ENCODE data around the gene ERCC1. TPM values are rescaled to one million over a fixed set of nuclear protein-coding genes. Genes with fewer than 3 reads are reported as not detected.

Gene ERCC1
- polyA plus RNA-seq, 1 donor from 2014 or later = 69.2 TPM

DNA sequence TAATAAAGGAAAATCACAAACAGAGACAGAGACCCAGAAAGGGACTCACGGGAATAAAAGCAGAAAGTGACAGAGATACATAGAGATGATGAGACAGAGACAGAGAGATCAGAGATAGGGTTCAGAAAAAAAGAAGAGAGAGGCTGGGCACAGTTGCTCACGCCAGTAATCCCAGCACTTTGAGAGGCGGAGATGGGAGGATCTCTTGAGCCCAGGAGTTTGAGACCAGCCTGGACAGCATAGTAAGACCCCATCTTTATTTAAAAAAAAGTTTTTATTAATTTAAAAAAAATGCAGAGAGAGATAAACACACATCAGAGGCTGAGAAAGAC, 24.7 kb upstream of the ERCC1 start:
- H3K36me3 ChIP-seq (ENCODE audit: insufficient read depth, low read length) = no peaks in the 10 kb centered on the region
- H3K27ac ChIP-seq (ENCODE audit: low read length) = no peak overlapping the region
- no peaks in the 10 kb centered on the region for H3K79me2 ChIP-seq (replicated peaks; ENCODE audit: insufficient read depth, low read length)
- no peak overlapping the region for H3K4me2 ChIP-seq (ENCODE audit: low read length)
- no peak for TF ChIP-seq RAD21 (conservative IDR thresholded peaks at IDR 0.05)
- no peak for TF ChIP-seq EP300 (conservative IDR thresholded peaks at IDR 0.05; ENCODE audit: poor library complexity, severe bottlenecking)
- no peak for TF ChIP-seq SMC3 (conservative IDR thresholded peaks at IDR 0.05; ENCODE audit: poor library complexity)
- TF ChIP-seq EZH2 (IDR thresholded peaks at IDR 0.05; ENCODE audit: borderline replicate concordance, insufficient read depth, low read length, poor library complexity, severe bottlenecking) = no peak
- TF ChIP-seq POLR2AphosphoS5 (IDR thresholded peaks at IDR 0.05) = no peak
- no peak for TF ChIP-seq TAF1 (IDR thresholded peaks at IDR 0.05; ENCODE audit: low read depth)
- no peak for TF ChIP-seq MXI1 (conservative IDR thresholded peaks at IDR 0.05; ENCODE audit: poor library complexity, severe bottlenecking)
- TF ChIP-seq, protein P1, sequence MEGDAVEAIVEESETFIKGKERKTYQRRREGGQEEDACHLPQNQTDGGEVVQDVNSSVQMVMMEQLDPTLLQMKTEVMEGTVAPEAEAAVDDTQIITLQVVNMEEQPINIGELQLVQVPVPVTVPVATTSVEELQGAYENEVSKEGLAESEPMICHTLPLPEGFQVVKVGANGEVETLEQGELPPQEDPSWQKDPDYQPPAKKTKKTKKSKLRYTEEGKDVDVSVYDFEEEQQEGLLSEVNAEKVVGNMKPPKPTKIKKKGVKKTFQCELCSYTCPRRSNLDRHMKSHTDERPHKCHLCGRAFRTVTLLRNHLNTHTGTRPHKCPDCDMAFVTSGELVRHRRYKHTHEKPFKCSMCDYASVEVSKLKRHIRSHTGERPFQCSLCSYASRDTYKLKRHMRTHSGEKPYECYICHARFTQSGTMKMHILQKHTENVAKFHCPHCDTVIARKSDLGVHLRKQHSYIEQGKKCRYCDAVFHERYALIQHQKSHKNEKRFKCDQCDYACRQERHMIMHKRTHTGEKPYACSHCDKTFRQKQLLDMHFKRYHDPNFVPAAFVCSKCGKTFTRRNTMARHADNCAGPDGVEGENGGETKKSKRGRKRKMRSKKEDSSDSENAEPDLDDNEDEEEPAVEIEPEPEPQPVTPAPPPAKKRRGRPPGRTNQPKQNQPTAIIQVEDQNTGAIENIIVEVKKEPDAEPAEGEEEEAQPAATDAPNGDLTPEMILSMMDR (IDR thresholded peaks at IDR 0.05; ENCODE audit: poor library complexity, severe bottlenecking) = no peak
- no peaks in the 10 kb centered on the region for H3K9me2 ChIP-seq (ENCODE audit: insufficient read depth, low read length)
- H2AFZ ChIP-seq (ENCODE audit: low read depth, low read length) = no peak overlapping the region
- no peaks in the 10 kb centered on the region for H3K9me3 ChIP-seq (ENCODE audit: low read length)
- no peaks in the 10 kb centered on the region for H3F3A ChIP-seq (ENCODE audit: insufficient read depth, low read length, poor library complexity, severe bottlenecking)
- no peaks in the 10 kb centered on the region for H3K27me3 ChIP-seq (ENCODE audit: insufficient read depth, low read depth, low read length)
- H4K20me1 ChIP-seq (ENCODE audit: insufficient read depth) = no peaks in the 10 kb centered on the region
- H3K9ac ChIP-seq (ENCODE audit: low read length) = no peak overlapping the region
- no peak overlapping the region for H3K4me3 ChIP-seq (ENCODE audit: low read length)

DNA sequence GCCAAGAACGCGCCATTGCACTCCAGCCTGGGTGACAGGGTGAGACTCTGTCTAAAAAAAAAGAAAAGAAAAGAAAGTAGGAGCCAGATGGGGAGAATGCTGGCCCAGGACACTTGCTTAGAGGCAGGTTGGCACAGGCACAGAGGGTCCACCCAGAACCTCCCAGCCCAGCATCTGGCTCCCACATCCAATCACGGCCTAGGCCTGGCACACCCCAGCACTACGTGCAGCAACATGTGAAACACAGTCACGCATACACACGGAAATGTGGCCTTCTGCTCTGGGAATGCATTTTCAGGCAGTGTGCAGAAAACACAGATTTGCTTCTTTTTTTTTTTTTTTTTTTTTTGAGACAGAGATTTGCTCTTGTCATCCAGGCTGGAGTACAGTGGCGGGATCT, 23.2 kb upstream of the ERCC1 start:
- H3K27me3 ChIP-seq (ENCODE audit: insufficient read depth, low read depth, low read length) = no peaks in the 10 kb centered on the region
- no peaks in the 10 kb centered on the region for H3F3A ChIP-seq (ENCODE audit: insufficient read depth, low read length, poor library complexity, severe bottlenecking)
- no peak for TF ChIP-seq TAF1 (IDR thresholded peaks at IDR 0.05; ENCODE audit: low read depth)
- no peak for TF ChIP-seq EP300 (conservative IDR thresholded peaks at IDR 0.05; ENCODE audit: poor library complexity, severe bottlenecking)
- no peak for TF ChIP-seq EZH2 (IDR thresholded peaks at IDR 0.05; ENCODE audit: borderline replicate concordance, insufficient read depth, low read length, poor library complexity, severe bottlenecking)
- no peak for TF ChIP-seq RAD21 (conservative IDR thresholded peaks at IDR 0.05)
- no peak for TF ChIP-seq POLR2AphosphoS5 (IDR thresholded peaks at IDR 0.05)
- no peak for TF ChIP-seq SMC3 (conservative IDR thresholded peaks at IDR 0.05; ENCODE audit: poor library complexity)
- TF ChIP-seq, protein P1 (IDR thresholded peaks at IDR 0.05; ENCODE audit: poor library complexity, severe bottlenecking) = no peak
- TF ChIP-seq MXI1 (conservative IDR thresholded peaks at IDR 0.05; ENCODE audit: poor library complexity, severe bottlenecking) = no peak
- TF ChIP-seq, protein P2, sequence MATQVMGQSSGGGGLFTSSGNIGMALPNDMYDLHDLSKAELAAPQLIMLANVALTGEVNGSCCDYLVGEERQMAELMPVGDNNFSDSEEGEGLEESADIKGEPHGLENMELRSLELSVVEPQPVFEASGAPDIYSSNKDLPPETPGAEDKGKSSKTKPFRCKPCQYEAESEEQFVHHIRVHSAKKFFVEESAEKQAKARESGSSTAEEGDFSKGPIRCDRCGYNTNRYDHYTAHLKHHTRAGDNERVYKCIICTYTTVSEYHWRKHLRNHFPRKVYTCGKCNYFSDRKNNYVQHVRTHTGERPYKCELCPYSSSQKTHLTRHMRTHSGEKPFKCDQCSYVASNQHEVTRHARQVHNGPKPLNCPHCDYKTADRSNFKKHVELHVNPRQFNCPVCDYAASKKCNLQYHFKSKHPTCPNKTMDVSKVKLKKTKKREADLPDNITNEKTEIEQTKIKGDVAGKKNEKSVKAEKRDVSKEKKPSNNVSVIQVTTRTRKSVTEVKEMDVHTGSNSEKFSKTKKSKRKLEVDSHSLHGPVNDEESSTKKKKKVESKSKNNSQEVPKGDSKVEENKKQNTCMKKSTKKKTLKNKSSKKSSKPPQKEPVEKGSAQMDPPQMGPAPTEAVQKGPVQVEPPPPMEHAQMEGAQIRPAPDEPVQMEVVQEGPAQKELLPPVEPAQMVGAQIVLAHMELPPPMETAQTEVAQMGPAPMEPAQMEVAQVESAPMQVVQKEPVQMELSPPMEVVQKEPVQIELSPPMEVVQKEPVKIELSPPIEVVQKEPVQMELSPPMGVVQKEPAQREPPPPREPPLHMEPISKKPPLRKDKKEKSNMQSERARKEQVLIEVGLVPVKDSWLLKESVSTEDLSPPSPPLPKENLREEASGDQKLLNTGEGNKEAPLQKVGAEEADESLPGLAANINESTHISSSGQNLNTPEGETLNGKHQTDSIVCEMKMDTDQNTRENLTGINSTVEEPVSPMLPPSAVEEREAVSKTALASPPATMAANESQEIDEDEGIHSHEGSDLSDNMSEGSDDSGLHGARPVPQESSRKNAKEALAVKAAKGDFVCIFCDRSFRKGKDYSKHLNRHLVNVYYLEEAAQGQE (IDR thresholded peaks at IDR 0.05; ENCODE audit: borderline replicate concordance) = no peak

More for the DNA sequence above, 23.2 kb upstream of the ERCC1 start:
- no peak overlapping the region for H3K9ac ChIP-seq (ENCODE audit: low read length)
- H2AFZ ChIP-seq (ENCODE audit: low read depth, low read length) = no peak overlapping the region
- H3K79me2 ChIP-seq (replicated peaks; ENCODE audit: insufficient read depth, low read length) = no peaks in the 10 kb centered on the region
- H3K9me2 ChIP-seq (ENCODE audit: insufficient read depth, low read length) = no peaks in the 10 kb centered on the region
- no peak overlapping the region for H3K27ac ChIP-seq (ENCODE audit: low read length)
- no peaks in the 10 kb centered on the region for H3K36me3 ChIP-seq (ENCODE audit: insufficient read depth, low read length)
- H4K20me1 ChIP-seq (ENCODE audit: insufficient read depth) = no peaks in the 10 kb centered on the region
- no peak overlapping the region for H3K4me2 ChIP-seq (ENCODE audit: low read length)
- no peaks in the 10 kb centered on the region for H3K9me3 ChIP-seq (ENCODE audit: low read length)
- H3K4me3 ChIP-seq (ENCODE audit: low read length) = no peak overlapping the region

Measured in neural cell (in vitro differentiated cells).